IPS-15b (cell line): ENCODE results near the gene SCFD1.
A peak's percentile ranks its signal among the peaks of the same experiment; 100 is the strongest.
"Not testable (repeated sequence)": the region's sequence is repeated elsewhere in the genome, so short reads cannot be mapped to it uniquely, and the experiment has no call there.

Experiments used
- H3K27me3 ChIP-seq: one replicate; pipeline ENCODE4 v1.6.1; 2013; ENCODE audit warnings: low read length; ENCODE audit not compliant: control insufficient read depth, insufficient read depth
- H3K36me3 ChIP-seq: one replicate; pipeline ENCODE4 v1.6.1; 2013; ENCODE audit warnings: low read length; ENCODE audit not compliant: control insufficient read depth, insufficient read depth
- H3K4me1 ChIP-seq: one replicate; pipeline ENCODE4 v1.6.1; 2013; ENCODE audit warnings: mild to moderate bottlenecking, low read length; ENCODE audit not compliant: control insufficient read depth, insufficient read depth
- H3K4me3 ChIP-seq: one replicate; pipeline ENCODE4 v1.5.1; 2013; ENCODE audit warnings: low read depth, low read length
- H3K9ac ChIP-seq: one replicate; pipeline ENCODE4 v1.6.1; 2013; ENCODE audit warnings: low read depth, mild to moderate bottlenecking, low read length
- H3K9me3 ChIP-seq: one replicate; pipeline ENCODE4 v1.6.1; 2013; ENCODE audit warnings: mild to moderate bottlenecking, low read length; ENCODE audit not compliant: control insufficient read depth, insufficient read depth

The SCFD1 gene

GRCh38 chr14:30620178-30620577 lies 1.9 kb upstream of the SCFD1 start:
- no peaks in the 10 kb centered on the region for H3K9me3 ChIP-seq
- no peaks in the 10 kb centered on the region for H3K36me3 ChIP-seq
- no peak overlapping the region for H3K9ac ChIP-seq
- no peaks in the 10 kb centered on the region for H3K4me1 ChIP-seq
- no peaks in the 10 kb centered on the region for H3K27me3 ChIP-seq
- no peak overlapping the region for H3K4me3 ChIP-seq

DNA sequence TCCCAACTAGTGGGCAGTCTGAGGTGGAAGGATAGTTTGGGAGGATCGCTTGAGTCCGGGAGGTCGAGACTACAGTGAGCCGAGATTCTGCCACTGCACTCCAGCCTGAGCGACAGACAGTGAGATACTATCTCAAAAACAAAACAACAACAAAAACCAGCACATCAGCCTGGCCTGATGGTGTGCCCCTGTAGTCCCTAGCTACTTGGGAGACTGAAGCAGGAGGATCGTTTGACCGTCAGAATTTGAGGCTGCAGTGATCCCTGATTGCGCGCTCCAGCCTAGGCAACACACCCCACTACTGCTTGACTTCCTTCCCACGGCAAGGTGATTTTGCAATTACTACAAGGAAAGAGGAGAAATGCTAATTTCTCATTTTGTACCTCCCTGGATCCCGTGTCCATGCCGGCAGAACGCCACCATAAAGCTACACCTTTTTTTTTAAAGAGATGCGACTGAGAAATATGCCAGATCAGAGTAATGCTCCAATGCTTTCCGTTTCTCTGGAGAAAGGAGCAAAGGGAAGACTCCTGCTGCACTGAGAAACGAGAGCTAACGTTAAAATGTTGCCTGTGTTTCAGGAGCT lies 672 bp upstream of the SCFD1 start:
- Histone ChIP-seq H3K4me1 (no peaks in the 10 kb centered on the region), H3K9ac (peak overlapping the region; percentile 84), H3K36me3 (no peaks in the 10 kb centered on the region), H3K9me3 (no peaks in the 10 kb centered on the region), H3K27me3 (no peaks in the 10 kb centered on the region), H3K4me3 (peak overlapping the region; percentile 97)

- Histone ChIP-seq H3K4me1 (no peaks in the 10 kb centered on the region), H3K4me3 (peak overlapping the region; percentile 97), H3K36me3 (no peaks in the 10 kb centered on the region), H3K9me3 (no peaks in the 10 kb centered on the region), H3K27me3 (no peaks in the 10 kb centered on the region), H3K9ac (no peak overlapping the region)
Measured at GRCh38 chr14:30623412-30624131, 1.5 kb downstream of the SCFD1 start.

DNA sequence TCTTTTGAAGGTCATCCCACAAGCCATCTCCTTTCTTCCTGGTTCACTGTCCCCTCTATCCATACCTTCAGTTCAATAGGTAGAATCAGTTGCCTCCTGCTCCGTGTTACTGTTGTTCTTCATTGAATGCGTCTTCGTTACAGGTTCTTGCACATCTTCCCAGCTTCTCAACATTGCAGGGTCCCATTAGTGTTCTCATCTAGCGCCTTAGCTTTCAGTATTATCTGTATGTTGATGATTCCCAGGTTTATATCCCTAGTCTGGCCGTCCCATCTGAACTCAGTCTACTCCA lies 2.0 kb downstream of the SCFD1 start:
- Histone ChIP-seq H3K9me3 (no peaks in the 10 kb centered on the region), H3K9ac (no peak overlapping the region), H3K4me1 (no peaks in the 10 kb centered on the region), H3K36me3 (no peaks in the 10 kb centered on the region), H3K4me3 (peak overlapping the region; percentile 9), H3K27me3 (no peaks in the 10 kb centered on the region)

DNA sequence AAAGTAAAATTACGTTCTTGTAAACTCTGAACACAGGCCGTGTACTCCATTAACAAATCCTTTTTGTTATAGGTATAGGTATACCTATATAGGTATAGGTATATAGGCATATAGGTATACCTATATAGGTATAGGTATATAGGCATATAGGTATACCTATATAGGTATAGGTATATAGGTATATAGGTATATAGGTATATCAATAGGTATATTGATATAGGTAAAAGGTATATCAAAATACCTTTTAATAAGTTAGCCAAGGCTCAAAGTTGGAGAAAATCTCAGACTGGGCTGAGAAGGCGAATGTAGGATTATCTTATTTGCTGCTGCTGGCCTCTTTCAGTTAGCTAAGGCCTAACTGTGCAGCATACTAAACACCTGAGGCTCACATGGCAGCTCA lies 3.4 kb downstream of the SCFD1 start:
- Histone ChIP-seq H3K27me3 (no peaks in the 10 kb centered on the region), H3K36me3 (no peaks in the 10 kb centered on the region), H3K9me3 (no peaks in the 10 kb centered on the region), H3K4me1 (no peaks in the 10 kb centered on the region), H3K9ac (no peak overlapping the region), H3K4me3 (no peak overlapping the region)

DNA sequence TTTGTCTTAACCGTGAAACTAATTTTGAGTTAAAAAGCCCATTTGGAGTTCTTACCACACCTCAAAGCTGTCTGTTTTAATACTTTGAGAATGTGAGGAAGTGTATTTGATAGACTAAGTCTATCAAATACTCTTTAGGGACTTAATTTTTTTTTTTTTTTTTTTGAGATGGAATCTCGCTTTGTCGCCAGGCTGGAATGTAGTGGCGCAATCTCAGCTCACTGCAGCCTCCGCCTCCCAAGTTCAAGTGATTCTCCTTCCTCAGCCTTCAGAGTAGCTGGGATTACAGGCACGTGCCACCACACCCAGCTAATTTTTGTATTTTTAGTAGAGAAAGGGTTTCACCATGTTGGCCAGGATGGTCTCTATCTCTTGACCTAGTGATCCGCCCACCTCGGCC lies 7.3 kb downstream of the SCFD1 start:
- not testable (repeated sequence) for H3K9ac ChIP-seq, H3K4me3 ChIP-seq, H3K27me3 ChIP-seq, H3K4me1 ChIP-seq, H3K9me3 ChIP-seq, H3K36me3 ChIP-seq

- Histone ChIP-seq H3K36me3 (peaks cover 4% of the 10 kb centered on the region), H3K27me3 (no peaks in the 10 kb centered on the region)
Measured at GRCh38 chr14:30630248-30630647, 8.1 kb downstream of the SCFD1 start.

GRCh38 chr14:30632730-30633129 lies 10.6 kb downstream of the SCFD1 start:
- no peak overlapping the region for H3K4me3 ChIP-seq
- H3K9me3 ChIP-seq: no peaks in the 10 kb centered on the region
- H3K36me3 ChIP-seq: peaks cover 4% of the 10 kb centered on the region
- H3K9ac ChIP-seq: no peak overlapping the region
- H3K27me3 ChIP-seq: no peaks in the 10 kb centered on the region
- no peaks in the 10 kb centered on the region for H3K4me1 ChIP-seq

More at GRCh38 chr14:30630248-30630647, 8.1 kb downstream of the SCFD1 start:
- Histone ChIP-seq H3K9me3 (no peaks in the 10 kb centered on the region), H3K4me3 (no peak overlapping the region), H3K4me1 (no peaks in the 10 kb centered on the region), H3K9ac (no peak overlapping the region)

- Histone ChIP-seq H3K4me3 (no peak overlapping the region), H3K9me3 (no peaks in the 10 kb centered on the region), H3K9ac (no peak overlapping the region), H3K27me3 (no peaks in the 10 kb centered on the region), H3K36me3 (peaks cover 10% of the 10 kb centered on the region), H3K4me1 (no peaks in the 10 kb centered on the region)
Measured at GRCh38 chr14:30638926-30639325, 16.8 kb downstream of the SCFD1 start.

DNA sequence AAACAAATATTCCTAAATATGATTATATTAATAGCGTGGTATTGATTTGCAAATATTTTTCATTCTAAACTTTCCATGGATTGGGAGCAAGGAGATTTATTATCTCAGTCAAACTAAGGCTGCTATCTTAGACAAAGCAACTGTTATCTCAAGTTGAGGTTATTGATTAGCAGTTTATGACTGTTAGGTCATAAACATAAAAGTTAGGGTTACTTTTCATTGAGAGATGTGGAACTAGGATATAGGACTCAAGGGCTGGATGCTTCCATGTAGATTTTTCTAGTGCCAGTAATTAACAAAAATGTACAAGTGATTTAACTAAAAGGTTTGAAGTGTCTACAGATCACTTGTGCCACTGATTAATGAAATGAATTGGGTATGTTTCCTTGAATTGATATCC lies 19.1 kb downstream of the SCFD1 start:
- Histone ChIP-seq H3K27me3 (no peaks in the 10 kb centered on the region), H3K36me3 (peaks cover 8% of the 10 kb centered on the region), H3K9ac (no peak overlapping the region), H3K4me3 (no peak overlapping the region), H3K4me1 (no peaks in the 10 kb centered on the region), H3K9me3 (no peaks in the 10 kb centered on the region)

DNA sequence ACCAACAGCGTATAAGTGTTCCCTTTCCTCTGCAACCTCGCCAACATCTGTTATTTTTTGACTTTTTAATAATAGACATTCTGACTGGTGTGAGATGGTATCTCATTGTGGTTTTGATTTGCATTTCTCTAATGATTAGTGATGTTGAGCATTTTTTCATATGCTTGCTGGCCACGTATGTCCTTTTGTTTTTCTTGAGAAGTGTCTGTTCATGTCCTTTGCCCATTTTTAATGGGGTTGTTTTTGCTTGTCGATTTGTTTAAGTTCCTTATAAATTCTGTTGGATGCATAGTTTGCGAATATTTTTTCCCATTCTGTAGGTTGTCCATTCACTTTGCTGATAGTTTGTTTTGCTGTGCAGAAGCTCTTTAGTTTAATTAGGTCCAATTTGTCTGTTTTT lies 22.3 kb downstream of the SCFD1 start:
- H3K4me1 ChIP-seq, H3K36me3 ChIP-seq, H3K4me3 ChIP-seq, H3K9ac ChIP-seq, H3K27me3 ChIP-seq, H3K9me3 ChIP-seq: not testable (repeated sequence)

- no peaks in the 10 kb centered on the region for H3K4me1 ChIP-seq
- no peaks in the 10 kb centered on the region for H3K9me3 ChIP-seq
- H3K36me3 ChIP-seq: peaks cover 8% of the 10 kb centered on the region
- no peaks in the 10 kb centered on the region for H3K27me3 ChIP-seq
- H3K9ac ChIP-seq: no peak overlapping the region
- no peak overlapping the region for H3K4me3 ChIP-seq
Measured at GRCh38 chr14:30645600-30645999, 23.5 kb downstream of the SCFD1 start.
